Ovary (tissue), 3 donors: ENCODE measurements around the gene OSGEP.

Source experiments
- CTCF ChIP-seq, 3 donors: fragments of 450-650 bp in 2 of 3; fragments of 200-600 bp in 1 of 3; IDR thresholded peaks; one replicate each; pipeline versions ENCODE4 v1.5.1 to v1.8.0; 2016 to 2022; ENCODE audit warnings: antibody characterized with exemption in 3 of 3, mild to moderate bottlenecking in 1 of 3
- POLR2A ChIP-seq: fragments of 450-650 bp; IDR thresholded peaks from one replicate; pipeline ENCODE4 v1.6.1; 2017; ENCODE audit warnings: antibody characterized with exemption, mild to moderate bottlenecking, moderate library complexity
- donor health status: DM: no; HTN: no; CAD: no.

GRCh38 chr14:20477211-20477876, 22.7 kb upstream of the OSGEP start:
- TF ChIP-seq POLR2A (no peak), CTCF (IDR thresholded peaks at IDR 0.05) (no peak)
